CD4-positive, alpha-beta T cell treated with Interleukin-17A for 4 hours (primary cell): Measurements from ENCODE around the gene SETD1B.
"Not testable (repeated sequence)": the region's sequence is repeated elsewhere in the genome, so short reads cannot be mapped to it uniquely, and the experiment has no call there.

Experiments
- DNase-seq: peaks from one replicate; pipeline ENCODE4 v3.0.0-alpha.2; 2020; ENCODE audit warnings: mixed read lengths

The SETD1B gene

GRCh38 chr12:121803861-121804416 lies at the start of gene SETD1B:
Gene SETD1B, plus strand, starts transcription at chr12:121804009. Its CDS starts 729 bp downstream, at chr12:121804738.
- DNase-seq, result peak; percentile 73

- no peak for DNase-seq
These were observed 49.0 kb upstream of the SETD1B start for GRCh38 chr12:121754836-121755235.

GRCh38 chr12:121755591-121755990 lies 48.2 kb upstream of the SETD1B start:
- DNase-seq, result no peak

GRCh38 chr12:121758536-121758935 lies 45.3 kb upstream of the SETD1B start:
- DNase-seq, result not testable (repeated sequence)

- DNase-seq, result no peak
These were observed 41.5 kb upstream of the SETD1B start for GRCh38 chr12:121762269-121762668.

GRCh38 chr12:121764808-121765207 lies 39.0 kb upstream of the SETD1B start:
- no peak for DNase-seq

GRCh38 chr12:121765573-121765972 lies 38.2 kb upstream of the SETD1B start:
- no peak for DNase-seq

- DNase-seq, result no peak
These were observed 37.3 kb upstream of the SETD1B start for GRCh38 chr12:121766290-121767039.

- no peak for DNase-seq
These were observed 36.2 kb upstream of the SETD1B start for GRCh38 chr12:121767525-121768016.

GRCh38 chr12:121769297-121769830 lies 34.4 kb upstream of the SETD1B start:
- no peak for DNase-seq

- no peak for DNase-seq
These were observed 33.9 kb upstream of the SETD1B start for GRCh38 chr12:121769831-121770301.

- no peak for DNase-seq
These were observed 33.4 kb upstream of the SETD1B start for GRCh38 chr12:121770388-121770787.

GRCh38 chr12:121770813-121771625 lies 32.8 kb upstream of the SETD1B start:
- no peak for DNase-seq

GRCh38 chr12:121773011-121773777 lies 30.6 kb upstream of the SETD1B start:
- DNase-seq, result peak; percentile 86

- DNase-seq, result no peak
These were observed 28.8 kb upstream of the SETD1B start for GRCh38 chr12:121774968-121775474.

GRCh38 chr12:121775501-121775900 lies 28.3 kb upstream of the SETD1B start:
- no peak for DNase-seq

GRCh38 chr12:121776190-121777098 lies 27.4 kb upstream of the SETD1B start:
- peak; percentile 97 for DNase-seq

GRCh38 chr12:121778567-121779421 lies 25.0 kb upstream of the SETD1B start:
- DNase-seq, result no peak

GRCh38 chr12:121779422-121779895 lies 24.4 kb upstream of the SETD1B start:
- DNase-seq, result no peak

GRCh38 chr12:121780429-121780828 lies 23.4 kb upstream of the SETD1B start:
- no peak for DNase-seq
